GM18519 (cell line): ENCODE measurements around the gene ATG5.
"Not testable (repeated sequence)": the region's sequence is repeated elsewhere in the genome, so short reads cannot be mapped to it uniquely, and the experiment has no call there.

ENCODE experiments used
- ATAC-seq: cut with Tn5 transposase; IDR thresholded peaks from one replicate; pipeline ENCODE4 v1.9.1; 2021; ENCODE audit warnings: mild to moderate bottlenecking, moderate library complexity; ENCODE audit not compliant: unreplicated experiment, low FRiP score

ATG5 gene

DNA sequence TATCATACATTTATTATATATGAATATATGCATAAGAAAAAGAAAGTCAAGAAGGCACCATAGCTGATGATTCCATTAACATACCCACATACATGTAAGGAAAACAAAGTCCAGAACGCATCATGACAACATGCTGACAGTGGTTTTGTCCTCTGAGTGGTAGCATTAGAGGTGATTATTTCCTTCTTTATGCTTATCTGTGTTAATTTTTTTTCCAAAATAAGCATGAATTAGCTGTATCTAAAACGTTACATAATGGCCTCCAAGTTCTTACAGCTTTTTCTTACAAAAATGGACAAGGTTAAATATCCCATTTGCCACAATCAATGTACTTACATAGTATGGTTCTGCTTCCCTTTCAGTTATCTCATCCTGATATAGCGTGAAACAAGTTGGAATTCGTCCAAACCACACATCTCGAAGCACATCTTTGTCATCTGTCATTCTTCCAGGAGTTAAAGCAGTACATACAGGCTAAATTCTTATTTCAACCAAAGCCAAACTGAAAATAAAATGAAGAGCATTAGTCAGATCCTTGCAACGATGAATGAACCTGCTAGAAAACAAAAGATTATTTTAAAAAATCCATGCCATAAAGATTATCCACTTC, 9.7 kb downstream of the ATG5 start:
- no peak for ATAC-seq

DNA sequence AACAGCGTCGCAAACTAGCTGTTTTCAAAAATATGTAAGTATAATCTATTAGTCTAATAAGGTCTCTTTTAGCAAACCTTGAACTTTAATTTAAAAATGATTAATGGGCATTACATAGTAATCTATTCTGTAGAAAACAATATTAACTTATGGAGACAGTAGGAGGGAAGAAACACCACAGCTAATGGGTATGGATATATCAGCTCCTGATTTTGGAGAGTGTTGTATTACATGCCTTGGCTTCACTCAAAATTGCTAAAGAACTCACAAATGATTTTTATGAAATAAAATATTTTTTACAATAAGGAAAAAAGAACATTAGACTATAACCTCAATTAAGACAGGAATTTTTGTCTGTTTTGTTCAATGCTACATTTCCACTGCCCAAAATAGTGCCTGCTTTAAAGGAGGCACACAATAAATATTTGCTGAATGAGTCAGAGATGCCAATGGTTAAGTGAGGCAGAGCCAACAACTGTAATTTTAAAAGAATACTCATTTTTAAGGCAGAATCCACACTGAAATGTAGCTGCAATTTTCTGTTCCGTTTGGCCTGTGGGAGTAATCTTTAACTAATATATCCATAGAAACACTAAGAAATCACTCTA, 15.7 kb downstream of the ATG5 start:
- no peak for ATAC-seq

DNA sequence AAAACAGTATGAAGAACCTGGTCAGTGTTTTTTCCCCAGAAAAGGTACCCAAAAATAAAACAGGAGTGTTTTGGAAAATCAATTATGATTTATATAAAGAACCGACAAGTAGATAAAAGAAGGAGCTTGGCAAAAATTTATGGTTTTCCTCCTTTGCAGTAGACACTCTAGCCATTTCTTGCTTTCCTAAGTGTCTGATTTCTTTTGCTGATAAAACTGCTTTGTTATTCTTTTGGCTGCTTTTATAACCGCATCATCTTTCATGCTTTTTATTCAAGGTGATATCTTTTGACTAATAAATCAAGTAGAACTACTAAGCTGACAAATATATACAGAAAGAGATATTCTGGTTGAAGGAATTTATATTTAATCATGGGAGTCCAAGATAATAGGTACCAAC, 16.6 kb downstream of the ATG5 start:
- ATAC-seq: no peak

DNA sequence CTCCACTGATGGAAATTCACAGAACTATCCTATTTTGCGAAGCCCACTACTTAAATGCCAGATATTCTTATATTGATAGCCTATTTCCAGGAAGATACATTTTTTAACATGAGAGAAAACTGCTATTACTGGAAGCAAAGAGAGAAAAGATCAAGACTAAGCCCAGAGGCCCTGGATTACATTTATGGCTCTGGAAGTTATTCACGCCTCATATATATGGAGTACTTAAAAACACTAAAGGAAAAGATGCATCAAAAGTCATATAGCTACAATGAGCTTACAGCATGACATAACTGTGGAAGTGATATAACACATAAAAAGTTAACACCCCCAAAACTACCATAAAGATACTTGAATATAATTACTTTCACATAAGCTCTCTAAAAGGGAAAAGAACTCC, 19.8 kb downstream of the ATG5 start:
- ATAC-seq: no peak

DNA sequence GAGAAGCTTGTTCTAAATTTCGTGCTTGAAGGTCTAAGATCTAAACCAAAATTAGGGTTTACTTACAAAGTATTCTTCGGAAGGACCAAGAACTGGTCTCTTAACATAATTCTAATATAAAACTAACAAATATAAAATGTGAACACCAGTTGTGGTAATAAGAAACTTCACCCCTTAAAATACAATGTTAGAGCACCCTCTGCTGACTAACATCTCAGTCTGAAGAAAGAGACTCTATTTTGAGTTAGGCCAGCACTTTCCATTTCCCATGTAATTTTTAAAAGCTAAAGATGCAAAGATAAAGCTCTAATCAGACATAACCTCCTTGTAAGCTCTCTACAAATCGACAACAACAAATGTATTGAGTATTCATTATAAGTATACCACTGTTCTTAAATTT, 24.6 kb downstream of the ATG5 start:
- no peak for ATAC-seq

DNA sequence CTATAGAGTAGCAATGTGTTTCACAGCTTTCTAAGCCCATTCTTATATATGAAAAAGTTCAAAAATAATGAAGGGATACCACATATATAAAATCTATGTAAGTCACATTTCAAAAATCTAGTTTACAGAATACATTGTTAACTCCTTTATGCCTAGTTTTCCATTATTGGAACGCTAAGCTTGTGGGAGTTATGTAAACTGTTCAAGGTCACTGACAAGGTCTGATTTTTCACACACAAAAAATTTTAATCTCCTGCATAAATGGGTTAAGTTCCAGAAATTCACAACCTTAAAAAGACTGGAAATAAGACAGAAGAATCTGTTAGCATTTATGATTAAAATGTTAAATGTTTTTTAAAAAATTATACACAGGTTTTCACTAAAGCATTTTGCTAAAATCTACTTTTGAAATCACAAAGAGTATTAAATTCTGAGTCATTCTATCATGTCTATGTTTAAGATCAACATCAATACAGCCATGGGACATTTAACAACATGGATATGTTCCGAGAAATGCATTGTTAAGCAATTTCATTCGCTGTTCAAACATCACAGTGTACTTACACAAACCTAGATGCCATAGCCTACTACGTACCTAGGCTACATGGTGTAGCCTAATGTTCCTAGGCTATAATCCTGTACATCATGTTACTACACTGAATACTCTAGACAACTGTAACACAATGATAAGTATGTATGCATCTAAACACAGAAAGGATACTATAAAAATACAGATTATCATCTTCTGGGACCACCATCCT, 25.4 kb downstream of the ATG5 start:
- no peak for ATAC-seq

DNA sequence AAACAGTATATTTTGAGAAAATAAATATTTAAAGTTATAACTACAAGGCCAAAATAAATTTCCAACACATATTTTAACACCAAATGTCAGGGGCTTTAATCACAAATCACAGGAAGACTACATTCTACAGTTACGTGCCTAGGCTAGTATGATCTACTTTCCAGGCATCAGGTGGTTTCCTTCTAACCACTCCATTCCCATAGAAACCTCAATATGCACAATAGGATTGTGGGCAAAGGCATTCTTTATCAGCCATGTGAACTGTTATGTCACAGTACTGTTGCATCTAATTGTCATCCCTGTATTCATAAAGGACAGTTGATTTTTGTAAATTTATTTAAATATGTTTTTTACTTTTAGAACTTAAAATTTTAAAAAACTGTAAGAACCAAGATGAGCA, 32.4 kb downstream of the ATG5 start:
- ATAC-seq: no peak

DNA sequence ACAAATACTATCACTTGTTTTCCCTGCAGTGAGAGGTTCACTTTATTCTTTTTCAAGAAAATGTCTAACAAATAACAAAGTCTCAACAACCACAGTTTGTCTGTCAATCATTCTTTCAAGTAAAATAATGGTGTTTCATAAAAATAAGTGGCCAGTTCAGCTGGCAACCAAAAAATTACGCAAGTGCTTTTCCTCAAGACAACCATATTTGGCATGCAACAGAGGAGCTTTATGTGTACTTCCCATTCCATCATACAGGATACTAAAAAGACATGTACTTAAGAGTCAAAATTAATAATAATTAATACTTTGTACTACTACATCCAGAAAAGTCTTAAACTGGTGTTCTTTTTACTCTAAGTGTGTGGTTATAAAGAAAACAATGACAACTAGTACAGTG, 34.6 kb downstream of the ATG5 start:
- no peak for ATAC-seq

DNA sequence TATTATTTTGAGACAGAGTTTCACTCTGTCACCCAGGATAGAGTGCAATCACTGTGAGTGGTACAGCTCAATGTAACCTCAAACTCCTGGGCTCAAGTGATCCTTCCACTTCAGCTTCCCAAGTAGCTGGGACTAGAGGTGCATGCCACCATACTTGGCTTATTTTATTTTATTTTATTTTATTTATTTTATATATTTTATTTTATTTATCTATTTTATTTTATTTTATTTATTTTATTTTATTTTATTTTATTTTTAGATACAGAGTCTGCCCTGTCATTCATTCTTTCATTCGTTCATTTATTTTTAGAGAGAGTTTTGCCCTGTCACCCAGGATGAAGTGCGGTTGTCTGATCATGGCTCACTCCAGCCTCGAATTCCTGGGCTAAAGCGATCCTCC, 35.5 kb downstream of the ATG5 start:
- no peak for ATAC-seq

DNA sequence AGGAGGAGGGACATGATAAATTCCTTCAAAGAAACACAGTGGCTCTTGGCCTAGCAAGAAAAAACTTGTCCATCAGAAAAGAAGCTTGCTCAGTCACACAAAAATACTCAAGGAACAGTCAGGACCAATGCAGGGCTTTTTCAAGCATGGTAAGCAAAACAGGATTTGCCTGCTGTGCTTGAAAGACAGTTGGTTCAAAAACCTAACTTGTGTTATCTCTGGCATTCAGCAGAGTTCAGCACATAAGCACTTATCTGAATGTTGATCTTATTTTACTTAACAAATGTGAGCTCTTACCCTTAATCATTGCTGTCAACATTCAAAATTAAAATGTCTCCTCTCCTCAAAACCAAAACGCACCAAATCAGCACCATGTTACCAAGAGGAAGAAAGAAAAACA, 38.3 kb downstream of the ATG5 start:
- ATAC-seq: no peak

DNA sequence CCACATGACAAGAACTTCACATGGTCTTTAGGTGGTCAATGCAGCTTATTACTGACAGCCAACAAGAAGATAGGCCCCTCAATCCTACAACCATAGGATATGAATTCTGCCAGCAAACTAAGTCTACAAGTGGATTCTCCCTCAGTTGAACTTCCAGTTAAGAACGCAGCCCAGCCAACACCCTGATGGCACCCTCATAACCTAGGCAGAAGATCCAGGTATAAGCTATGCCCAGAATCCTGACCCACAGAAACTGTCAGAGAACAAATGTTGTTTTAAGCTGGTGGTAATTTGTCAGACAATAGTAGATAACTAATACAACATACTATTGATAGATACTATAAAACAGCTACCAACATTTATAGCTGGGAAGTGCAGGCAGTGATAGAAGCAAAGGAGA, 38.8 kb downstream of the ATG5 start:
- ATAC-seq: no peak

DNA sequence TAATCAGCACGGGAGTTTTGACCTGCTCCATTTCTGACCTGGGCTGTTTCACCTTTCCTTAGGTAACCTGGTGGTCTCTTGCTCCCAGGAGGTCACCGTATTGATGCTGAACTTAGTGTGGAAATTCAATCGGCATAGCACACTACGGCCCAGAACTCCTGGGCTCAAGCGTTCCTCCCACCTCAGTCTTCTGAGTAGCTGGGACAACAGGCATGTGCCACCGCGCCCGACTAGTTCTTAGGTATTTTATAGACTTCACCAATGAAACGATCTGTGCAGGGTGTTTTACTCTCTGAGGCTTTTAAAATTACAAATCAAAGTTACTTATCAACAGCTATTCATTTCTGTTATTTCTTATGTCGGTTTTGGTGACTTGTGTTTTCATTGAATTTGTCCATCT, 42.1 kb downstream of the ATG5 start:
- no peak for ATAC-seq

DNA sequence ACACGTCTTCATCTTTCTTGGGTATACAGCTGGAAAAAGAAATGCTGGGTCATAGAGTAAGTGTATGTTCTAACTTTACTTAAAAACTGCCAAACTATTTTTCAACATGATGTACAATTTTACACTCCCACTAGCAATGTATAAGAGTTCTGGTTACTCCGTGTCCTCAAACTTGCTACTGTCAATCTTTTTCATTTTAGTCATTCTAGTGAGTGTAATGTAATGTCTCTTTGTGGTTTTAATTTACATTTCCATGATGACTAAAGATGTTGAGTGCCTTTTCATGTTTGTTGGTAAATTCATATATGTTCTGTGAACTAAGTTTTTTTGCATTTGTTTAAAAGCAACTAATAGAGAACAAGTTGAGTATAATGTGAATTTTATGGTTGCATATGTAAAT, 43.9 kb downstream of the ATG5 start:
- ATAC-seq: no peak

DNA sequence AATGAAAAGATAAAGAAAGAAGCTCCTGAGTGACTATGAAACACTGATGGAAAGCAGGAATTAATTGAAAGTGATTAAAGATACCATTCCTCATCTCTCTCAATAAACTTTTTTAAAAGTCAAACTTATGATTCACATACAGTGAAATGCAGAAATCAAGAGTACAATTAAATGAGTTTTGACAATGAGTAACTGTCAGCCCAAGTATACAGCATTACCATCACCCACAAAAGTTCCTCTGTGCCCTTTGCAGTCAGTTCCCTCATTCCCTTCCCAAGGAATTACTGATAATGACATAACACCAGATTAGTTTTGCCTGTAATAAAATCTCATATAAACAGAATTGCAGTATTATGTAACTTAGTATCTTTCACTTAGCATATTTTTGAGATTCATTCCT, 44.5 kb downstream of the ATG5 start:
- ATAC-seq: no peak

DNA sequence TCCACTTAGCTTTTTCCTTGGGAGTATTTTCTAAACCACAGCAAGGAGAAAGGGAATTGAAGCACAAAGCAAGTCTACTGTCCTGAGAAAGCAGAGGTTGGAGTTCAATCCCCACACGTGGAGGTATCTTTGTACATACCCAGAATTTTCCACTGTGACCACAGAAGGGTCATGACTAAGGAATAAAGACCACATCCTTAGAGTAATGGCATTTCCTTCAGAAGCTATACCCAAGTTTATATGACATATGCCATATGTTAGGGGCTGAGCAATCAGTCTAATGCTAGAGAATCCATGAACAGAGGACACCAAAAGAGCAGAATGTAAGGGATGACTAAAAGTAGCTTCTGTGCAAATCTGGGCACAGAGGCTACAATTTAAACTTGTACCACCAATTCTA, 46.4 kb downstream of the ATG5 start:
- no peak for ATAC-seq

DNA sequence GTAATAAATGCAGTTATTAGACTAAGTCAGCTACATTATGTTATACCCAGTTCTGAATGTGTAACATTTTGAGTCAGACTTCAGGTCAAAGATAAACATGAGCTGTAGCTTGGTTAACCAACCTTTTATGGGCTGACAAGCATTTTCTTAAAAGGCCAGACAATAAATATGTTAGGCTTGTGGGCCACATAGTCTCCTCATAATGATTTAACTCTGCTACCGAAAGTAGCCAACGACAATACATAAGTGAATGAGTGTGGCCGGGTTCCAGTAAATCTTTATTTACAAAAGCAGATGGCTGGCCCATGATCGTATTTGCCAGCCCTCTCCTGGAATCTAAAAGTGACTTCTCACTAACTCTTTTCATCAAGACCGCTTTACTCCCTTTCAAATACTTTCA, 49.9 kb downstream of the ATG5 start:
- ATAC-seq: no peak

DNA sequence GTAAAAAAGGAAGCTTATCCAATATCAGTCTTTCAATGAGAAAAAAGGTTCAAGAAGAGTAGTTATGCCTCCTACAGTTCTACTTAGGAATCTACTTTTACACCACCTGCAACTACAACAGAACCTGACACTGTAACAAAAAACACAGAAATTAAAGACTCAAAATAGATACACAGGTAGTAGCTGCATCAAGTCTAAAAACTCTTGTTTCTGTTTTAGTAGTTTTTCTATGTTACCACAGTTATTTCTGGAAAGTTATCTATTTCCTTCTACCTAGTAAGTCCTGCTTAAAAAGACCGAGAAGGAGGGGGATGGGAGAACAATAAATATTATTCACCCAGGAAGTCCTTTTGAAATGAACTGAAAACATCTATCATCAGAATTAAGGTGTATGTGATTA, 52.5 kb downstream of the ATG5 start:
- peak; percentile 48 for ATAC-seq

DNA sequence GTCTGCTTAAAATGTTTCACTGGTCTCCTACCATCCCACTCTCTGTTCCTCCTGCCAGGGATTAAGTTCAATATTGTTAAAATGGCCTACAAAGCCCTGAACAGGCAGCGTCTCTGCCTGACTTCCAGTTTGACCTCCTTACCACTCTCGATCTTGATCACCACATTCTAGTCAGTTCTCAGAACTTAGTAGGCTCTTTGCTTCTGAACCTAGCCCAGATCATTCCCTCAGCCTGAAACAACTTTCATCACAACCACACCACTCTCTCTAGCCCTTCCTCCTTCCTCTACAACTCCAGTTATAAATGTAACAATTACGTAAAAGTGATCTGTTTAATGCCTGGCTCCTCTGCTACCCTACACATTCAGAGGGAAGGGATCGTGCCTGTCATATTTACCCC, 53.3 kb downstream of the ATG5 start:
- ATAC-seq: no peak

DNA sequence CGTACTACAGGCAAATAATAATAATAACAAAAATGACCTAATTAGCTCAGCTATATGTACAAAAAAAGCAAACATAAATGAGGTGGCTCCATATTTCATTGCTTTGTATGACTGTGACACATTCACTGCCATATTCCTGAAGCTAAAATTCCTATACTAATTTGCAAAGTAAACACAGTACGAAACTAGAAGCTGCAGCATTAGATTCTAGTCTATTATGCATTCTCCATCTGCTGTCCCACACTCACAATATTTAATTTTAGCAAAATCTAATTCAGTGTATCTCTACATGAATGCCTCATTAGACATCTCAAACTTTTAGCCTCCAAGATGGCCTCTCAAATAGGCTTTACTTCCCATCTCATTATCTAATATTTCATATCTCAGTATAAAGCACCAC, 55.1 kb downstream of the ATG5 start:
- ATAC-seq: no peak

DNA sequence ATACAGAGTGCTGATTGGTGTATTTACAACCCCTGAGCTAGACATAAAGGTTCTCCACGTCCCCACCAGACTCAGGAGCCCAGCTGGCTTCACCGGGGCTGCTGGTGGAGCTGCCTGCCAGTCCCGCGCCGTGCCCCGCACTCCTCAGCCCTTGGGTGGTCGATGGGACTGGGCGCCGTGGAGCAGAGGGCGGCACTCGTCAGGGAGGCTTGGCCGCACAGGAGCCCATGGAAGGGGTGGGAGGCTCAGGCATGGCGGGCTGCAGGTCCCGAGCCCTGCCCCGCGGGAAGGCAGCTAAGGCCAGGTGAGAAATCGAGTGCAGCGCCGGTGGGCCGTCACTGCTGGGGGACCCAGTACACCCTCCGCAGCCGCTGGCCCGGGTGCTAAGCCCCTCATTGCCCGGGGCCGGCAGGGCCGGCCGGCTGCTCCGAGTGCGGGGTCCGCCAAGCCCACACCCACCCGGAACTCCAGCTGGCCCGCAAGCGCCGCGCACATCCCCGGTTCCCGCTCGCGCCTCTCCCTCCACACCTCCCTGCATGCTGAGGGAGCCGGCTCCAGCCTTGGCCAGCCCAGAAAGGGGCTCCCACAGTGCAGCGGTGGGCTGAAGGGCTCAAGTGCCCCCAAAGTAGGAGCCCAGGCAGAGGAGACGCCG, 56.2 kb downstream of the ATG5 start:
- not testable (repeated sequence) for ATAC-seq

DNA sequence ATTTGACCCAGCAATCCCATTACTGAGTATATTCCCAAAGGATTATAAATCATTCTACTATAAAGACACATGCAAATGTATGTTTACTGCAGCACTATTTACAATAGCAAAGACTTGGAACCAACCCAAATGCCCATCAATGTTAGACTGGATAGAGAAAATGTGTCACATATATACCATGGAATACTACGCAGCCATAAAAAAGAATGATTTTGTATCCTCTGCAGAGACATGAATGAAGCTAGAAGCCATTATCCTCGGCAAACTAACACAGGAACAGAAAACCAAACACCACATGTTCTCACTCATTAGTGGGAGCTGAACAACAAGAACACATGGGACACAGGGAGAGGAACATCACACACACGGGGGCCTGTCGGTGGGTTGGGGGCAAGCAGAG, 57.1 kb downstream of the ATG5 start:
- not testable (repeated sequence) for ATAC-seq

DNA sequence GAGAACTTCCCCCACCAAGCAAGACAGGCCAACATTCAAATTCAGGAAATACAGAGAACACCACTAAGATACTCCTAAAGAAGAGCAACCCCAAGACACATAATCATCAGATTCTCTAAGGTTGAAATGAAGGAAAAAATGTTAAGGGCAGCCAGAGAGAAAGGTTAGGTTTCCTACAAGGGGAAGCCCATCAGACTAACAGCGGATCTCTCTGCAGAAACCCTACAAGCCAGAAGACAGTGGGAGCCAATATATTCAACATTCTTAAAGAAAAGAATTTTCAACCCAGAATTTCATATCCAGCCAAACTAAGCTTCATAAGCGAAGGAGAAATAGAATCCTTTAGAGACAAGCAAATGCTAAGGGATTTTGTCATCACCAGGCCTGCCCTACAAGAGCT, 61.1 kb downstream of the ATG5 start:
- ATAC-seq: not testable (repeated sequence)
